ENCODE results near the gene GRIN1.

The GRIN1 gene

GRCh38 chr9:137136881-137137607 is 1.9 kb upstream of the GRIN1 start:
- no peak overlapping the region for H3K4me3 ChIP-seq (ENCODE audit: low read depth, low read length)
- no peak for DNase-seq (ENCODE audit: low read depth)
- TF ChIP-seq CTCF (conservative IDR thresholded peaks at IDR 0.05; ENCODE audit: low read depth, low read length): no peak

GRCh38 chr9:137138058-137138721 is 764 bp upstream of the GRIN1 start:
- H3K4me3 ChIP-seq (ENCODE audit: low read depth, low read length): no peak overlapping the region
- no peak for DNase-seq (ENCODE audit: low read depth)

DNA sequence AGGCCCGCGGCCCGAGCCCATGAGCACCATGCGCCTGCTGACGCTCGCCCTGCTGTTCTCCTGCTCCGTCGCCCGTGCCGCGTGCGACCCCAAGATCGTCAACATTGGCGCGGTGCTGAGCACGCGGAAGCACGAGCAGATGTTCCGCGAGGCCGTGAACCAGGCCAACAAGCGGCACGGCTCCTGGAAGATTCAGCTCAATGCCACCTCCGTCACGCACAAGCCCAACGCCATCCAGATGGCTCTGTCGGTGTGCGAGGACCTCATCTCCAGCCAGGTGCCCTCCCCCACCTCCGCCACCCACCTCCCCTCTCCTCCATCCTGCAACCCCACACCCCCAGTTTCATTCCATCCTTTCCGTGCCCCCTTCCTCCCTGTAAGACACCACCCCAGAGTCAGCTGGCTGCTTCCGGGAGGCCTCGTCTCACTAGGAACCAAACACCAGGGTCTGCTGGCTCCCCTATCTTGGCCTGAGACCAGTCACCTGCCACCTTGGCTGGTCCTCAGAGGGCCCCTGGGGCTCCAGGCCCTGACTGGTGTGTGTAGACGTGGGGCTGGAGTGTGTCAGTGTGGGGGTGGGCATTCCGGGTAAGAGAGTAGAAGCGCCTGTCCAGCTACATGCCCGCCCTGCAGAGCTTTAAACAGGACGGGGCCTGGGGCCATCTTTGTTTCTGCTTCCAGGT is 655 bp downstream of the GRIN1 start:
- TF ChIP-seq CTCF (conservative IDR thresholded peaks at IDR 0.05; ENCODE audit: low read depth, low read length): no peak
- H3K4me3 ChIP-seq (ENCODE audit: low read depth, low read length): no peak overlapping the region
- no peak for DNase-seq (ENCODE audit: low read depth)

More at GRCh38 chr9:137138058-137138721, 764 bp upstream of the GRIN1 start:
- TF ChIP-seq CTCF (conservative IDR thresholded peaks at IDR 0.05; ENCODE audit: low read depth, low read length): no peak

GRCh38 chr9:137140151-137141012 is 1.4 kb downstream of the GRIN1 start:
- no peak for TF ChIP-seq CTCF (conservative IDR thresholded peaks at IDR 0.05; ENCODE audit: low read depth, low read length)
- DNase-seq (ENCODE audit: low read depth): no peak
- H3K4me3 ChIP-seq (ENCODE audit: low read depth, low read length): no peak overlapping the region

DNA sequence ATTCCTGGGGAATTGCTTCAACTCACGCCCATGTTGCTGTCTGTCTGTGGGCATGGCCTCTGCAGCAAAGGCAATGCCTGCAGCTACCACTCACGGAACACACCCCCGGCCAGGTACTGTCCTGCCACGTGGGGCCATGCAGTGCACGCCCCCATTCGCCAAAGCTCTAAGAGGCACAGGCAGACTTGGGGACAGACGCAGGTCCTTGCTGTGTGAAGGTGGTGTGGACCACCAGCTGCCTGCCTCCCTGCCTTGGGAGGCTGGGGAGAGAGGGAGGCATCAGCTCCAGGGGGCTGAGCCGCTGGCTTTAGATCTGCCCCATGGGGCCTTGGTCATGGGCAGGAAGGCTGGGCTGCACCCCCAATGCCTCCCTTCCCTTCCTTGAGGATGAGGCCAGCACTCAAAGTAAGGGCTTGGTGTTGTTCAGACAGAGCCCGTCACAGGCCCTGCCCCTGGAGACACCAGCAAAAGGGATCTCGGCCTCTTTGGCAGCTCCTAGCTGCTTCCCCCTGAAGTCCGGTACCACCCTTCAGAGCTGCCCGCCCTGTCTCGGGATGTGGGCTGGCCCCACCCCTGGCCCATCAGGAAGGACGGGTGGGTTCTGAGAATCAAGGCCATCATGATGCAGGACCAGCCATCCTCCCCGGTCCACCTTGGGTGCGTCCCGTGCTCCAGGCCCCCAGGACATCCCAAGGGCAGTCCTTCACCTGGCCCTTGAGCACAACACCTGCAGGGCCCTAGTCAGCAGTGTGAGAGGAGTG is 2.3 kb downstream of the GRIN1 start:
- H3K4me3 ChIP-seq (ENCODE audit: low read depth, low read length): no peak overlapping the region
- no peak for TF ChIP-seq CTCF (conservative IDR thresholded peaks at IDR 0.05; ENCODE audit: low read depth, low read length)
- DNase-seq (ENCODE audit: low read depth): no peak

All from choroid plexus epithelial cell (primary cell).